Small intestine (tissue), 7 donors: ENCODE results near the gene SLX1A. TPM values are rescaled to one million over a fixed set of nuclear protein-coding genes. Genes with fewer than 3 reads are reported as not detected.
A peak's percentile ranks its signal among the peaks of the same experiment; 100 is the strongest.
"Not testable (repeated sequence)": the region's sequence is repeated elsewhere in the genome, so short reads cannot be mapped to it uniquely, and the experiment has no call there.

ENCODE experiments used
- DNase-seq, 2 donors: peaks; one replicate each; pipeline versions ENCODE4 v3.0.0 to v3.0.0-alpha.2; 2013
- FAIRE-seq: peaks from 2 replicates; lab custom pipeline; 2012; peaks lifted over from hg19 to GRCh38; lab: Jason Lieb, UNC
- H3K27ac ChIP-seq, 3 donors: one replicate each; pipeline ENCODE4 v1.5.1; 2013; ENCODE audit warnings: low read length in 2 of 3, mild to moderate bottlenecking in 2 of 3, control low read depth in 1 of 3, inconsistent platforms in 1 of 3, low read depth in 1 of 3, moderate library complexity in 1 of 3
- H3K27me3 ChIP-seq, 3 donors: one replicate each; pipeline ENCODE4 v1.6.1; 2013; ENCODE audit warnings: low read length in 3 of 3, inconsistent platforms in 1 of 3; ENCODE audit not compliant: control insufficient read depth in 3 of 3, insufficient read depth in 3 of 3
- H3K36me3 ChIP-seq, 3 donors: one replicate each; pipeline ENCODE4 v1.6.1; 2013; ENCODE audit warnings: low read length in 3 of 3, inconsistent platforms in 1 of 3, low read depth in 1 of 3, mild to moderate bottlenecking in 1 of 3, moderate library complexity in 1 of 3; ENCODE audit not compliant: control insufficient read depth in 3 of 3, insufficient read depth in 2 of 3
- H3K4me1 ChIP-seq, 3 donors: one replicate each; pipeline ENCODE4 v1.6.1; 2013; ENCODE audit warnings: low read length in 2 of 3, inconsistent platforms in 1 of 3, low read depth in 1 of 3, mild to moderate bottlenecking in 1 of 3, moderate library complexity in 1 of 3; ENCODE audit not compliant: control insufficient read depth in 3 of 3, insufficient read depth in 2 of 3
- H3K4me3 ChIP-seq, 3 donors: one replicate each; pipeline ENCODE4 v1.5.1; 2013; ENCODE audit warnings: low read length in 3 of 3, control low read depth in 1 of 3, inconsistent platforms in 1 of 3, low read depth in 1 of 3, mild to moderate bottlenecking in 1 of 3, moderate library complexity in 1 of 3
- H3K9me3 ChIP-seq, 2 donors: one replicate each; pipeline ENCODE4 v1.6.1; 2013; ENCODE audit warnings: low read depth in 1 of 2, low read length in 1 of 2; ENCODE audit not compliant: control insufficient read depth in 2 of 2, insufficient read depth in 1 of 2
- WGBS, 3 donors: extraction: QIAGEN DNeasy Blood & Tissue Kit; methylation state at CpG; one replicate each; pipeline ENCODE4 v1.1.7; 2013; 5-methylcytosine and 5-hydroxymethylcytosine counted together
- polyA plus RNA-seq, 4 donors: library from polyadenylated mRNA; stranded (reverse) in 3 of 4; unstranded in 1 of 4; fragments of 200-250 nt in 3 of 4; fragments of 120-200 nt in 1 of 4; gene quantifications; one replicate each; pipeline versions ENCODE4 v1.2.1 to v1.2.3, GENCODE V29; 2013
- donor health status: healthy with polysubstance abuse.
- donor health status: control.
- donor health status: control.
- donor health status: Bipolar disorder and iron deficiency.
- donor health status: healthy.

Gene SLX1A
- polyA plus RNA-seq, 4 donors = 77.2 to 318 (median 185) TPM

GRCh38 chr16:30176876-30177275, 16.8 kb upstream of the SLX1A start:
- not testable (repeated sequence) for H3K27me3 ChIP-seq, H3K4me3 ChIP-seq, H3K27ac ChIP-seq, H3K9me3 ChIP-seq, DNase-seq, FAIRE-seq, H3K36me3 ChIP-seq
- 82 to 84% (median 84%) methylated on average over 6 of the region's 6 CpGs for WGBS, 3 donors
- peaks cover 0 to 12% (median 0%) of the 10 kb centered on the region in 3 donors for H3K4me1 ChIP-seq

GRCh38 chr16:30179195-30179594, 14.5 kb upstream of the SLX1A start:
- Histone ChIP-seq H3K4me1 (peaks cover 0 to 12% (median 0%) of the 10 kb centered on the region in 3 donors), H3K9me3 (no peaks in the 10 kb centered on the region), H3K36me3 (no peaks in the 10 kb centered on the region), H3K27ac (no peak overlapping the region), H3K27me3 (peaks cover 0 to 3% (median 0%) of the 10 kb centered on the region in 3 donors), H3K4me3 (no peak overlapping the region)
- FAIRE-seq (no peak), DNase-seq (no peak)
- 89 to 95% (median 93%) methylated on average over 4 of the region's 4 CpGs for WGBS, 3 donors

GRCh38 chr16:30179931-30180330, 13.7 kb upstream of the SLX1A start:
- no peak overlapping the region for H3K4me3 ChIP-seq
- DNase-seq (no peak), FAIRE-seq (no peak)
- H3K9me3 ChIP-seq = no peaks in the 10 kb centered on the region
- no peak overlapping the region for H3K27ac ChIP-seq
- peaks cover 0 to 12% (median 0%) of the 10 kb centered on the region in 3 donors for H3K4me1 ChIP-seq
- H3K36me3 ChIP-seq = peaks cover 0 to 2% (median 0%) of the 10 kb centered on the region in 3 donors
- H3K27me3 ChIP-seq = peaks cover 0 to 8% (median 0%) of the 10 kb centered on the region in 3 donors
- WGBS, 3 donors = 94 to 98% (median 95%) methylated on average over 9 of the region's 9 CpGs

- Histone ChIP-seq H3K4me3 (no peak overlapping the region), H3K27ac (no peak overlapping the region), H3K9me3 (no peaks in the 10 kb centered on the region), H3K27me3 (peaks cover 0 to 8% (median 0%) of the 10 kb centered on the region in 3 donors), H3K4me1 (peaks cover 0 to 12% (median 0%) of the 10 kb centered on the region in 3 donors), H3K36me3 (peaks cover 0 to 2% (median 0%) of the 10 kb centered on the region in 3 donors)
- FAIRE-seq (no peak), DNase-seq (no peak)
- WGBS, 3 donors = 46 to 68% (median 64%) methylated on average over 3 of the region's 3 CpGs
These were observed 12.9 kb upstream of the SLX1A start for GRCh38 chr16:30180741-30181140.

- no peak for FAIRE-seq
These were observed 10.2 kb upstream of the SLX1A start, which contains the start of gene CORO1A for GRCh38 chr16:30183233-30184095. Gene CORO1A, plus strand, starts transcription at chr16:30183602. Its CDS starts 1,608 bp downstream, at chr16:30185210.

GRCh38 chr16:30184096-30184890, 9.4 kb upstream of the SLX1A start:
- Histone ChIP-seq H3K9me3 (no peaks in the 10 kb centered on the region), H3K4me3 (peak overlapping the region; percentile 57 to 73 (median 61)), H3K27ac (peak overlapping the region in 2 of 3 donors; percentile 53 to 87), H3K27me3 (peaks cover 0 to 8% (median 0%) of the 10 kb centered on the region in 3 donors), H3K36me3 (peaks cover 0 to 26% (median 0%) of the 10 kb centered on the region in 3 donors), H3K4me1 (peaks cover 0 to 4% (median 0%) of the 10 kb centered on the region in 3 donors)
- DNase-seq = peak in 1 of 2 donors; percentile 71
- FAIRE-seq = no peak
- WGBS, 3 donors = 26 to 37% (median 34%) methylated on average over 19 to 24 of the region's 24 CpGs

More at GRCh38 chr16:30183233-30184095, 10.2 kb upstream of the SLX1A start, which contains the start of gene CORO1A:
- peak; percentile 81 to 91 for DNase-seq
- peak within 1 kb of the TSS; percentile 57 to 73 (median 61) for H3K4me3 ChIP-seq
- H3K4me1 ChIP-seq = peaks cover 0 to 12% (median 0%) of the 10 kb centered on the region in 3 donors
- H3K27ac ChIP-seq = peak within 1 kb of the TSS; percentile 23 to 87 (median 53)
- H3K36me3 ChIP-seq = peaks cover 0 to 26% (median 0%) of the 10 kb centered on the region in 3 donors
- WGBS, 3 donors = 1 to 3% (median 1%) methylated on average over 42 to 81 of the region's 81 CpGs
- H3K9me3 ChIP-seq = no peaks in the 10 kb centered on the region
- peaks cover 0 to 8% (median 0%) of the 10 kb centered on the region in 3 donors for H3K27me3 ChIP-seq

GRCh38 chr16:30184891-30185682, 8.6 kb upstream of the SLX1A start:
- FAIRE-seq = no peak
- Histone ChIP-seq H3K9me3 (no peaks in the 10 kb centered on the region), H3K36me3 (peaks cover 0 to 26% (median 0%) of the 10 kb centered on the region in 3 donors), H3K27me3 (peaks cover 0 to 8% (median 0%) of the 10 kb centered on the region in 3 donors), H3K4me3 (peak overlapping the region; percentile 55 to 59 (median 57)), H3K27ac (peak overlapping the region in 2 of 3 donors; percentile 53 to 87), H3K4me1 (peaks cover 0 to 4% (median 0%) of the 10 kb centered on the region in 3 donors)
- DNase-seq = no peak
- 68 to 91% (median 71%) methylated on average over 13 of the region's 13 CpGs for WGBS, 3 donors
